PC-9 (cell line): ENCODE results near the gene SEMA6A. TPM values are rescaled to one million over a fixed set of nuclear protein-coding genes. Genes with fewer than 3 reads are reported as not detected.

Experiments
- BruUV-seq: library from RNA; stranded (reverse); fragments of 400-500 nt; replicated peaks from 2 replicates; lab custom pipeline; 2021; lab: Mats Ljungman, UMichigan
- CTCF ChIA-PET: fragments of 300-600 bp; sonication (Branson Sonifier 250); formaldehyde crosslinking; loops from one replicate; lab custom pipeline; 2022; ENCODE audit warnings: antibody characterized with exemption; lab: Charles Lee
- POLR2A ChIA-PET: fragments of 300-600 bp; sonication (Branson Sonifier 250); formaldehyde crosslinking; loops from one replicate; lab custom pipeline; 2022; ENCODE audit warnings: antibody characterized with exemption; ENCODE audit not compliant: unreplicated experiment; lab: Charles Lee
- DNase-seq, 2 experiments: peaks; one replicate each; pipeline versions ENCODE4 v3.0.0 to v3.0.0-alpha.2; 2015 to 2022; ENCODE audit warnings: mixed read lengths in 1 of 2
- H2AFZ ChIP-seq: fragments of 200-600 bp; sonication (generic); 2 replicates; pipeline ENCODE4 v1.8.1; 2017; ENCODE audit warnings: antibody characterized with exemption
- H3F3A ChIP-seq: fragments of 200-600 bp; sonication (generic); 2 replicates; pipeline ENCODE4 v1.8.1; 2017; ENCODE audit warnings: antibody characterized with exemption, mild to moderate bottlenecking, low read depth; ENCODE audit not compliant: insufficient read depth
- H3K27ac ChIP-seq: fragments of 200-600 bp; sonication (generic); 2 replicates; pipeline ENCODE4 v1.6.1; 2016; ENCODE audit warnings: mixed run types
- H3K27me3 ChIP-seq: fragments of 200-600 bp; sonication (generic); 2 replicates; pipeline ENCODE4 v1.6.1; 2016; ENCODE audit warnings: low read depth, mixed run types; ENCODE audit not compliant: insufficient read depth
- H3K36me3 ChIP-seq: fragments of 200-600 bp; sonication (generic); 2 replicates; pipeline ENCODE4 v1.6.1; 2016; ENCODE audit warnings: low read depth, mixed run types
- H3K4me1 ChIP-seq: fragments of 200-600 bp; sonication (generic); replicated peaks from 2 replicates; pipeline ENCODE4 v1.6.1; 2016; ENCODE audit warnings: mixed run types; ENCODE audit not compliant: insufficient read depth
- H3K4me2 ChIP-seq: fragments of 200-600 bp; sonication (generic); 2 replicates; pipeline ENCODE4 v1.6.1; 2017; ENCODE audit warnings: mixed run types
- H3K4me3 ChIP-seq: fragments of 200-600 bp; sonication (generic); 2 replicates; pipeline ENCODE4 v1.6.1; 2016; ENCODE audit warnings: mixed run types
- H3K79me2 ChIP-seq: fragments of 200-600 bp; sonication (generic); 2 replicates; pipeline ENCODE4 v1.6.1; 2017; ENCODE audit warnings: low read depth, mixed run types
- H3K9me2 ChIP-seq: fragments of 200-600 bp; sonication (generic); 2 replicates; pipeline ENCODE4 v1.8.1; 2017; ENCODE audit warnings: mild to moderate bottlenecking; ENCODE audit not compliant: insufficient read depth
- H3K9me3 ChIP-seq: fragments of 200-600 bp; sonication (generic); 2 replicates; pipeline ENCODE4 v1.8.1; 2016; ENCODE audit warnings: low read depth; ENCODE audit not compliant: insufficient read depth
- H4K20me1 ChIP-seq: fragments of 200-600 bp; sonication (generic); 2 replicates; pipeline ENCODE4 v1.8.1; 2017; ENCODE audit not compliant: insufficient read depth
- CTCF ChIP-seq: fragments of 200-600 bp; sonication (generic); conservative IDR thresholded peaks from 2 replicates; pipeline ENCODE4 v1.6.1; 2017; ENCODE audit warnings: mixed run types, antibody characterized with exemption, mild to moderate bottlenecking, moderate library complexity
- EZH2 ChIP-seq: fragments of 200-600 bp; sonication (generic); IDR thresholded peaks from 2 replicates; pipeline ENCODE4 v1.8.0; 2017; ENCODE audit warnings: antibody characterized with exemption, low read depth
- intact Hi-C: fragments of 100-400 bp; cut with micrococcal nuclease; formaldehyde crosslinking; loops from one replicate; pipeline ENCODE4 v1.10.0; 2022; ENCODE audit not compliant: unreplicated experiment
- total RNA-seq: library from RNA; stranded (reverse); gene quantifications from 2 replicates; pipeline ENCODE4 v1.2.3, GENCODE V29; 2021

The SEMA6A gene
- total RNA-seq, 1 experiment from 2014 or later = not detected

DNA sequence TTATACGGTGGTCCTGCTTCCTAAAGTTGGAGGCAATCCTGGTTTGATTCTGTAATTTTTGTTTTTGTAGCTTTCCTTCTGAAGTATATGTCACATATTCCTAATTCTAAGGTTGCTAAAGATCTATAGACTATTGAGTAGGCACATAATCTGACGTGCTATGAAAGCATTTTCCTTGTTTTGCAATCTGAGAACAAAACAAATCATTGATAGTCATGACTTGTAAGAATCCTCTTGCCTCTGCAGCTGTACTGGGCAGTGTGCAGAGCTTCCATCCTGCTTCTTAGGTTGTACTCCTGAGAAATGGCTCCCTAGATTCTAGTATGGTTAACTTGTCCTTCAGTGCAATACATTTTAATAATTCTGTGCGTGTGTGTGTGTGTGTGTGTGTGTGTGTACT is 35.4 kb downstream of the SEMA6A start:
- POLR2A ChIA-PET = no interaction called here
- Histone ChIP-seq H3K27ac (no peak overlapping the region), H3K4me2 (no peak overlapping the region), H3K27me3 (peaks cover 54% of the 10 kb centered on the region), H3K9me3 (no peaks in the 10 kb centered on the region), H3K36me3 (no peaks in the 10 kb centered on the region), H3K4me3 (no peak overlapping the region), H4K20me1 (no peaks in the 10 kb centered on the region), H3K9me2 (no peaks in the 10 kb centered on the region), H3K4me1 (no peaks in the 10 kb centered on the region), H3K79me2 (no peaks in the 10 kb centered on the region), H2AFZ (no peak overlapping the region), H3F3A (no peaks in the 10 kb centered on the region)
- intact Hi-C loops = no loop called here
- DNase-seq = no peak
- no peak for TF ChIP-seq EZH2
- no peak for TF ChIP-seq CTCF
- CTCF ChIA-PET = no interaction called here
- no TSS peak for BruUV-seq

DNA sequence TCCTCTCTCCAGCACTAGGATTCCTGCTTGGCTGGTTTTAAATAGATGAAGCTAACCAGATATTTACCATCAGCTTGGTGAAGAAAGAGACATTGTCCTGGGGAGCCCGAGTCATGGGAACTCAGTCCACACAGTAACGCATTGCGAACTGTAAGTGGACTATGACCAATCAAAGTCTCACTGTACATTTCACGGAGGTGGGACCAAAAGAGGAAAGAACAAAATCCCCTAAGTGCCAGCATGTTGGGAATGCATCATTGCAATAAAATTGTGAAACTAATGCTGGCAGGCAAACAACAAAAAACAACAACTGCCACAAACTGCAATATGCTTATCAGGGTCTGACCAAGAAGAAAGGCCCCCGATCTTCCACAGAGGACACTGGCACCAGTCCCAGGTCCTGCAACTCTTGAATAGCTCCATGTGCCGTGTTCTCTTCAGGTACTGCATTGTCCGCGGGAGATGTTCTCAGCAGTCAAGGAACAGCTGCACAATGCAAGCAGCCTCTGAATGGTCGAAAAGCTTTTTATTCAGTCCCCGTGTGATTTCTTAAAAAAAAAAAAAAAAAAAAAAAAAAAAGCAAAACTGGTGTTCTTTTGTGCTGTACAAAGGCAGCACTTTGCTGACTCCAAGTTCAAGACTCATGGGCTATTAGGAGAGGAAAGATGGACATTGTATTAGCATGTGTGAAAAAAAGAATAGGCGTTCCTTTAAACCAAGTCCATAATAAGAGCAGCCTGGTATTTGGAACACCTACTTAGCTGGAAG is 38.1 kb downstream of the SEMA6A start:
- no peaks in the 10 kb centered on the region for H3K36me3 ChIP-seq
- no peaks in the 10 kb centered on the region for H3K79me2 ChIP-seq
- BruUV-seq = no TSS peak
- TF ChIP-seq CTCF = no peak
- no peak for TF ChIP-seq EZH2
- H2AFZ ChIP-seq = no peak overlapping the region
- POLR2A ChIA-PET = no interaction called here
- H3K9me3 ChIP-seq = no peaks in the 10 kb centered on the region
- no peaks in the 10 kb centered on the region for H4K20me1 ChIP-seq
- peaks cover 52% of the 10 kb centered on the region for H3K27me3 ChIP-seq
- H3K27ac ChIP-seq = no peak overlapping the region
- CTCF ChIA-PET = no interaction called here
- no peaks in the 10 kb centered on the region for H3K4me1 ChIP-seq
- H3K9me2 ChIP-seq = no peaks in the 10 kb centered on the region
- H3F3A ChIP-seq = no peaks in the 10 kb centered on the region
- DNase-seq = no peak
- H3K4me3 ChIP-seq = no peak overlapping the region
- H3K4me2 ChIP-seq = no peak overlapping the region
- intact Hi-C loops = no loop called here

- DNase-seq = no peak
- H3K79me2 ChIP-seq = no peaks in the 10 kb centered on the region
- H3K9me2 ChIP-seq = no peaks in the 10 kb centered on the region
- H3K9me3 ChIP-seq = no peaks in the 10 kb centered on the region
- H3K36me3 ChIP-seq = no peaks in the 10 kb centered on the region
- TF ChIP-seq EZH2 (no peak), CTCF (no peak)
- no peak overlapping the region for H2AFZ ChIP-seq
- no peak overlapping the region for H3K4me2 ChIP-seq
- no peaks in the 10 kb centered on the region for H3F3A ChIP-seq
- peaks cover 43% of the 10 kb centered on the region for H3K27me3 ChIP-seq
- no peaks in the 10 kb centered on the region for H3K4me1 ChIP-seq
- no TSS peak for BruUV-seq
- intact Hi-C loops = no loop called here
- ChIA-PET POLR2A (no interaction called here), CTCF (no interaction called here)
- no peak overlapping the region for H3K27ac ChIP-seq
- H3K4me3 ChIP-seq = no peak overlapping the region
- no peaks in the 10 kb centered on the region for H4K20me1 ChIP-seq
These were observed 39.5 kb downstream of the SEMA6A start for GRCh38 chr5:116534964-116535651.
